Spleen (tissue), 7 donors: ENCODE results near the gene CHIA.

Experiments used
- CTCF ChIP-seq, 11 experiments: fragments of 200-600 bp in 7 of 11; fragments of 450-650 bp in 4 of 11; sonication (generic) in 4 of 11; IDR thresholded peaks in 8 of 11; conservative IDR thresholded peaks in 3 of 11; 1 replicate in 7 of 11; 2 replicates in 4 of 11; pipeline versions ENCODE4 v1.4.0 to v1.8.0; 2016 to 2021; ENCODE audit warnings: antibody characterized with exemption in 11 of 11, inconsistent platforms in 4 of 11, mild to moderate bottlenecking in 1 of 11
- POLR2A ChIP-seq, 3 donors: fragments of 450-650 bp; IDR thresholded peaks; one replicate each; pipeline ENCODE4 v1.5.1; 2017; ENCODE audit warnings: antibody characterized with exemption in 3 of 3, mild to moderate bottlenecking in 1 of 3
- POLR2AphosphoS5 ChIP-seq, 3 donors: sonication (generic); formaldehyde crosslinking; IDR thresholded peaks; one replicate each; pipeline ENCODE4 v1.5.1; 2017; ENCODE audit warnings: antibody characterized with exemption in 3 of 3
- donor health status: DM: no; HTN: no; CAD: no; lungs with moderate emphysema.
- donor health status: DM: no; HTN: no; CAD: no.
- donor health status: DM: no; HTN: no; CAD: no.

DNA sequence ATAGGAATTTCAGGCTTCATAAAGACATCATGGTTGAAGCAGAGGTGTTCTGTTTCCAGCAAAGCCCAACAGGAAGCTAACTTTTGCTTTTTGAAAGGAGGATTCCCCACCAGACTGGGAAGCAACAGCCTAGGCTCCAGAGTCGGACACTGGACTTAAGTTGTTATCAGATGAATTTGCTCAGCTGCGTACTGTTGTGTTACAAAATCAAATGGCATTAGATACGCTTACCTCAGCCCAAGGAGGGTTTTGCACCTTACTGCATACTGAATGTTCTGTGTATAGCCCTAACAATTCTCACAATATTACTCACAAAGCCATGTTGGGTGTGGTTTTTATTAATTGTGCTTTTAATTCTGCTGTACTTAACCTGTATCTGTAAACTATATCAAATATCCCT is 547 bp upstream of the CHIA start:
- TF ChIP-seq POLR2AphosphoS5 (IDR thresholded peaks at IDR 0.05) (no peak), CTCF (IDR thresholded peaks at IDR 0.05 in 8 of 11, conservative IDR thresholded peaks at IDR 0.05 in 3 of 11) (no peak), POLR2A (IDR thresholded peaks at IDR 0.05) (no peak)
